ENCODE data around the gene CPAMD8.

DNA sequence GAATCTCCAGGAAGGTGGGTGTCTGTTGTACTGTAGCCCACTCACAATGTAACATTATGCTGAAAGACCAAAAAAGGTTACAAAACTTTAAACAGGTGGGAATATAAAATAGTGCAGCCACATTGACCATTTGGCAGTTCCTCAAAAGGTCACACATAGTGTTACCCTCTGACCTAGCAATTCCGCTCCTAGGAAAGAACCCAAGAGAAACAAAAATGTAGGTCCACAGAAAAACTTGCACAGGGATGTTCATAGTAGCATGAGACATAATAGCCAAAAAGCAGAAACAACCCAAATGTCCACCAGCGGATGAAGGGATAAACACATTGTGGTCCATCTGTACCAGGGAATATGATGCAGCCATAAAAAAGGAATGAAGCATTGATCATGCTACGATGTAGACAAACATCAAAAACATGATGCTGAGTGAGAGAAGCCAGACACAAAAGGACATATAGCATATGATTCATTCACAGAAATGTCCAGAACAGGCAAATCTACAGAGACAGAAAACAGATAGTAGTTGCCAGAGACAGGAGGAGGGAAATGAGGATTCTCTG, 27.9 kb downstream of the CPAMD8 start:
- TF ChIP-seq CTCF (IDR thresholded peaks at IDR 0.05; ENCODE audit: extremely low read depth in 1 of 2, insufficient read depth in 1 of 2, low read depth in 1 of 2, low read length in 2 of 2) (no peak), POLR2A (IDR thresholded peaks at IDR 0.05; ENCODE audit: low read depth, low read length) (no peak), MYC (IDR thresholded peaks at IDR 0.05; ENCODE audit: low read depth, low read length) (no peak), MAX (IDR thresholded peaks at IDR 0.05; ENCODE audit: insufficient read depth, insufficient read length) (no peak), EZH2 (IDR thresholded peaks at IDR 0.05; ENCODE audit: borderline replicate concordance, low read depth, low read length, severe bottlenecking) (no peak), JUN (IDR thresholded peaks at IDR 0.05; ENCODE audit: borderline replicate concordance, insufficient read depth, insufficient read length, low read depth) (no peak)

All from endothelial cell of umbilical vein (primary cell).